Smooth muscle cell (in vitro differentiated cells): ENCODE measurements around the gene SRPK2. TPM values are rescaled to one million over a fixed set of nuclear protein-coding genes. Genes with fewer than 3 reads are reported as not detected.

Experiments used
- DNase-seq: peaks from one replicate; lab custom pipeline; 2025; ENCODE audit not compliant: unreplicated experiment; lab: John Stamatoyannopoulos, UW
- H2AFZ ChIP-seq: fragments of 200-600 bp; sonication (generic); 2 replicates; pipeline ENCODE4 v1.6.0; 2016; ENCODE audit warnings: antibody characterized with exemption, low read depth, mild to moderate bottlenecking
- H3F3A ChIP-seq: fragments of 200-600 bp; sonication (generic); 2 replicates; pipeline ENCODE4 v1.6.0; 2017; ENCODE audit warnings: antibody characterized with exemption, low read depth
- H3K27ac ChIP-seq: fragments of 200-600 bp; sonication (generic); 2 replicates; pipeline ENCODE4 v1.5.1; 2016; ENCODE audit warnings: low read depth, mild to moderate bottlenecking
- H3K27me3 ChIP-seq: fragments of 200-600 bp; sonication (generic); 2 replicates; pipeline ENCODE4 v1.6.1; 2016; ENCODE audit warnings: low read depth, mild to moderate bottlenecking
- H3K36me3 ChIP-seq: fragments of 200-600 bp; sonication (generic); 2 replicates; pipeline ENCODE4 v1.5.1; 2016; ENCODE audit warnings: low read depth
- H3K4me1 ChIP-seq: fragments of 200-600 bp; sonication (generic); 2 replicates; pipeline ENCODE4 v1.5.1; 2016; ENCODE audit warnings: low read depth
- H3K4me2 ChIP-seq: fragments of 200-600 bp; sonication (generic); 2 replicates; pipeline ENCODE4 v1.6.0; 2016; ENCODE audit warnings: mild to moderate bottlenecking
- H3K4me3 ChIP-seq: fragments of 200-600 bp; sonication (generic); 2 replicates; pipeline ENCODE4 v1.5.1; 2016; ENCODE audit warnings: mild to moderate bottlenecking
- H3K79me2 ChIP-seq: fragments of 200-600 bp; sonication (generic); 2 replicates; pipeline ENCODE4 v1.6.0; 2016; ENCODE audit warnings: low read depth, mild to moderate bottlenecking
- H3K9ac ChIP-seq: fragments of 200-600 bp; sonication (generic); 2 replicates; pipeline ENCODE4 v1.6.0; 2016; ENCODE audit warnings: low read depth
- H3K9me3 ChIP-seq: fragments of 200-600 bp; sonication (generic); replicated peaks from 2 replicates; pipeline ENCODE4 v1.5.1; 2016; ENCODE audit warnings: low read depth
- H4K20me1 ChIP-seq: fragments of 200-600 bp; sonication (generic); 2 replicates; pipeline ENCODE4 v1.6.0; 2016; ENCODE audit warnings: low read depth
- CTCF ChIP-seq: fragments of 200-600 bp; sonication (generic); IDR thresholded peaks from 2 replicates; pipeline ENCODE4 v1.5.1; 2017; ENCODE audit warnings: borderline replicate concordance, mild to moderate bottlenecking, antibody characterized with exemption; ENCODE audit not compliant: insufficient read depth, poor library complexity, severe bottlenecking
- WGBS: methylation state at CpG from one replicate; pipeline ENCODE4 v1.1.7; 2016; ENCODE audit warnings: low lambda C conversion rate; 5-methylcytosine and 5-hydroxymethylcytosine counted together
- polyA plus RNA-seq: library from polyadenylated mRNA; unstranded; fragments of >200 nt; fragmentation: Nextera tagmentation; extraction: Ambion mirVana; gene quantifications from 2 replicates; pipeline ENCODE4 v1.2.1, GENCODE V29; 2016
- total RNA-seq: library from RNA; depleted of rRNA; stranded (reverse); fragments of >200 nt; gene quantifications from 2 replicates; pipeline ENCODE4 v1.2.3, GENCODE V29; 2014

The SRPK2 gene
- total and polyA plus RNA-seq, 2 experiments from 2014 or later: 21.9 to 28.0 TPM

GRCh38 chr7:105399043-105399725 is 10.5 kb upstream of the SRPK2 start:
- no peak for DNase-seq
- Histone ChIP-seq H2AFZ (no peak overlapping the region), H3K4me1 (no peaks in the 10 kb centered on the region), H3K79me2 (no peaks in the 10 kb centered on the region), H3K27me3 (no peaks in the 10 kb centered on the region), H3K9ac (no peak overlapping the region), H3K27ac (no peak overlapping the region), H3K36me3 (no peaks in the 10 kb centered on the region), H4K20me1 (no peaks in the 10 kb centered on the region), H3F3A (no peaks in the 10 kb centered on the region), H3K9me3 (no peaks in the 10 kb centered on the region), H3K4me3 (no peak overlapping the region), H3K4me2 (peak overlapping the region; percentile 13)
- TF ChIP-seq CTCF: peak; percentile 24
- 44% methylated on average over 3 of the region's 3 CpGs for WGBS

- Histone ChIP-seq H3K9ac (no peak overlapping the region), H3K4me2 (no peak overlapping the region), H3F3A (no peaks in the 10 kb centered on the region)
Observed at GRCh38 chr7:105396566-105396965, 7.8 kb upstream of the SRPK2 start.

GRCh38 chr7:105391429-105391828 is 2.7 kb upstream of the SRPK2 start:
- Histone ChIP-seq H3K4me3 (no peak overlapping the region), H4K20me1 (peaks cover 15% of the 10 kb centered on the region), H2AFZ (no peak overlapping the region), H3K4me2 (no peak overlapping the region), H3K9ac (no peak overlapping the region), H3K27ac (no peak overlapping the region), H3K79me2 (peaks cover 16% of the 10 kb centered on the region), H3K4me1 (peaks cover 6% of the 10 kb centered on the region), H3F3A (peaks cover 8% of the 10 kb centered on the region), H3K27me3 (no peaks in the 10 kb centered on the region), H3K9me3 (no peaks in the 10 kb centered on the region), H3K36me3 (no peaks in the 10 kb centered on the region)
- TF ChIP-seq CTCF: no peak
- DNase-seq: no peak
- 92% methylated on average over 5 of the region's 5 CpGs for WGBS

More at GRCh38 chr7:105396566-105396965, 7.8 kb upstream of the SRPK2 start:
- Histone ChIP-seq H2AFZ (no peak overlapping the region), H3K4me1 (no peaks in the 10 kb centered on the region), H3K79me2 (no peaks in the 10 kb centered on the region), H3K27me3 (no peaks in the 10 kb centered on the region), H3K4me3 (no peak overlapping the region), H3K9me3 (no peaks in the 10 kb centered on the region), H3K27ac (no peak overlapping the region), H4K20me1 (no peaks in the 10 kb centered on the region), H3K36me3 (no peaks in the 10 kb centered on the region)
- DNase-seq: no peak
- TF ChIP-seq CTCF: no peak
- 93% methylated on average over 3 of the region's 3 CpGs for WGBS

- Histone ChIP-seq H3K4me1 (peaks cover 6% of the 10 kb centered on the region), H3K27me3 (no peaks in the 10 kb centered on the region), H2AFZ (no peak overlapping the region), H3K9ac (no peak overlapping the region), H3F3A (peaks cover 8% of the 10 kb centered on the region), H3K4me3 (no peak overlapping the region), H4K20me1 (peaks cover 28% of the 10 kb centered on the region), H3K79me2 (peaks cover 27% of the 10 kb centered on the region), H3K9me3 (no peaks in the 10 kb centered on the region), H3K36me3 (no peaks in the 10 kb centered on the region), H3K27ac (no peak overlapping the region), H3K4me2 (no peak overlapping the region)
- DNase-seq: no peak
- 91% methylated on average over 1 of the region's 1 CpG for WGBS
- no peak for TF ChIP-seq CTCF
Observed at GRCh38 chr7:105389889-105390288, 1.2 kb upstream of the SRPK2 start.
